SK-N-SH treated with all-trans-retinoic acid at 6 μM for 48 hours (cell line): ENCODE data around the gene DLG2.

Experiments
- ARNTL ChIP-seq: fragments of 450-650 bp; formaldehyde crosslinking; IDR thresholded peaks from 2 replicates; pipeline ENCODE4 v1.5.0; 2020; ENCODE audit warnings: low read depth, mild to moderate bottlenecking, moderate library complexity, borderline replicate concordance
- CREB5 ChIP-seq: fragments of 250-450 bp; sonication (Bioruptor Pico); IDR thresholded peaks from 2 replicates; pipeline ENCODE4 v1.5.1; 2020; ENCODE audit warnings: low read depth, mild to moderate bottlenecking, moderate library complexity
- CSRNP3 ChIP-seq: fragments of 250-450 bp; sonication (Bioruptor Pico); IDR thresholded peaks from 2 replicates; pipeline ENCODE4 v1.5.1; 2021; ENCODE audit warnings: mild to moderate bottlenecking, moderate library complexity
- GLIS3 ChIP-seq: fragments of 250-450 bp; sonication (Bioruptor Pico); IDR thresholded peaks from 2 replicates; pipeline ENCODE4 v1.5.0; 2020; ENCODE audit warnings: mild to moderate bottlenecking, moderate library complexity
- PATZ1 ChIP-seq: fragments of 250-450 bp; sonication (Bioruptor Pico); IDR thresholded peaks from 2 replicates; pipeline ENCODE4 v1.8.0; 2020; ENCODE audit warnings: mild to moderate bottlenecking, moderate library complexity, borderline replicate concordance
- PPARA ChIP-seq: fragments of 250-450 bp; sonication (Bioruptor Pico); IDR thresholded peaks from 2 replicates; pipeline ENCODE4 v1.5.0; 2020; ENCODE audit warnings: mild to moderate bottlenecking, borderline replicate concordance
- RARB ChIP-seq: fragments of 250-450 bp; sonication (Bioruptor Pico); IDR thresholded peaks from 2 replicates; pipeline ENCODE4 v1.8.0; 2021; ENCODE audit warnings: mild to moderate bottlenecking, moderate library complexity
- TOX ChIP-seq: fragments of 250-450 bp; sonication (Bioruptor Pico); IDR thresholded peaks from 2 replicates; pipeline ENCODE4 v1.8.0; 2021; ENCODE audit warnings: mild to moderate bottlenecking, moderate library complexity, borderline replicate concordance
- ZC3H10 ChIP-seq: fragments of 250-450 bp; sonication (Bioruptor Pico); IDR thresholded peaks from 2 replicates; pipeline ENCODE4 v1.5.1; 2021; ENCODE audit warnings: mild to moderate bottlenecking, moderate library complexity
- ZFP3 ChIP-seq: fragments of 250-450 bp; sonication (Bioruptor Pico); IDR thresholded peaks from 2 replicates; pipeline ENCODE4 v1.5.0; 2020; ENCODE audit warnings: mild to moderate bottlenecking, moderate library complexity
- ZFP30 ChIP-seq: fragments of 450-650 bp; formaldehyde crosslinking; IDR thresholded peaks from 2 replicates; pipeline ENCODE4 v1.5.0; 2022; ENCODE audit warnings: mild to moderate bottlenecking, moderate library complexity
- ZNF8 ChIP-seq: fragments of 450-650 bp; formaldehyde crosslinking; IDR thresholded peaks from 2 replicates; pipeline ENCODE4 v1.5.0; 2020; ENCODE audit warnings: mild to moderate bottlenecking, moderate library complexity

- no peak for TF ChIP-seq GLIS3 (CRISPR knock-in tag)
- TF ChIP-seq ZFP30 (CRISPR knock-in tag) = no peak
- TF ChIP-seq PATZ1 (CRISPR knock-in tag) = no peak
- no peak for TF ChIP-seq ZNF8
- no peak for TF ChIP-seq ZC3H10 (CRISPR knock-in tag)
- no peak for TF ChIP-seq CREB5 (CRISPR knock-in tag)
- no peak for TF ChIP-seq PPARA (CRISPR knock-in tag)
- no peak for TF ChIP-seq RARB (CRISPR knock-in tag)
- no peak for TF ChIP-seq TOX (CRISPR knock-in tag)
- TF ChIP-seq CSRNP3 (CRISPR knock-in tag) = no peak
- no peak for TF ChIP-seq ZFP3 (CRISPR knock-in tag)
- no peak for TF ChIP-seq ARNTL (CRISPR knock-in tag)
Observed at GRCh38 chr11:85651118-85651517, 24.0 kb upstream of the DLG2 start.
